Cardiac ventricle fibroblast (primary cell): ENCODE results near the gene PPP1R15A. TPM values are rescaled to one million over a fixed set of nuclear protein-coding genes. Genes with fewer than 3 reads are reported as not detected.

Source experiments
- total RNA-seq: library from RNA; depleted of rRNA; stranded (reverse); fragments of >200 nt; gene quantifications from 2 replicates; pipeline ENCODE4 v1.2.3, GENCODE V29; 2015

The PPP1R15A gene
- total RNA-seq = 28.2 and 33.1 TPM in 2 replicates

GRCh38 chr19:48872182-48872883 lies at the start of gene PPP1R15A:
Gene PPP1R15A, plus strand, starts transcription at chr19:48872421. Its CDS starts 813 bp downstream, at chr19:48873234.

DNA sequence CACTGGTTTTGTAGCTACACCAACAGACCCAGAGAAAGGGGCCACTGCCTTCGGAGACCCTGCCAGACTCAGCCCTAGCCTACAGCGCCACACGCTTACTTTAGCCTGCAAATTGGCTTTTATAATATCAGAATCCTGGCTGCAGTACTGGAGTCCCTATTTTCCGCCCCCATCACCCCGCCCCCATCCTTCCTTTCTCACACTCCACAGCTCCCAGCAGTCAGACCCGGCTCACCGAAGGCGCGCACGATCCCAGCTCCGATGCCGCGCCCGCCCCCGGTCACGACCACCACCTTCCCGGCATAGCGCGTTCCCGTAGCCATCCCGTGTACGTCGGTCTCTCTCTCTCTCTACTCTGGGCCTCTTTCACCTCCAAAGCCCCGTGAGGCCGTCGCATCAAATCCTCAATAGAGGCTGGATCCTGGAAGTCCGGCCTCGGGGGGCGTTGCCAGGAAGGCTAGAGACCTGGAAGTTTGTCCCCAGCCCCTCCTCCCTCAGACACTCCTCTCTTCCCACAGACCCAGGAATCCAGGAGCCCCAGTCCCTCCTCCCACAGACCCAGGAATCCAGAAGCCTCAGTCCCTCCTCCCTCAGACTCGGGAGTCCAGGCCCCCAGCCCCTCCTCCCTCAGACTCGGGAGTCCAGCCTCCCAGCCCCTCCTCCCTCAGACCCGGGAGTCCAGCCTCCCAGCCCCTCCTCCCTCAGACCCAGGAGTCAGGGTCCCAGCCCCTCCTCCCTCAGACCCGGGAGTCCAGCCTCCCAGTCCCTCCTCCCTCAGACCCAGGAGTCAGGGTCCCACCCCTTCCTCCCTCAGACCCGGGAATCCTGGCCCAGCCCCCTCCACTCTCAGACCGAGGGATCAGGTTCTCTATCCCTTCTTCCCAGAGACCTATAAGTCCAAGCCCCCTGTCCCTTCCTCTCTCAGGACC lies 35.9 kb upstream of the PPP1R15A start, which contains the start of gene HSD17B14:
HSD17B14 (minus strand) TSS at position 403 of the 929 bp plus-strand sequence; CDS start at position 323, 80 bp downstream.

DNA sequence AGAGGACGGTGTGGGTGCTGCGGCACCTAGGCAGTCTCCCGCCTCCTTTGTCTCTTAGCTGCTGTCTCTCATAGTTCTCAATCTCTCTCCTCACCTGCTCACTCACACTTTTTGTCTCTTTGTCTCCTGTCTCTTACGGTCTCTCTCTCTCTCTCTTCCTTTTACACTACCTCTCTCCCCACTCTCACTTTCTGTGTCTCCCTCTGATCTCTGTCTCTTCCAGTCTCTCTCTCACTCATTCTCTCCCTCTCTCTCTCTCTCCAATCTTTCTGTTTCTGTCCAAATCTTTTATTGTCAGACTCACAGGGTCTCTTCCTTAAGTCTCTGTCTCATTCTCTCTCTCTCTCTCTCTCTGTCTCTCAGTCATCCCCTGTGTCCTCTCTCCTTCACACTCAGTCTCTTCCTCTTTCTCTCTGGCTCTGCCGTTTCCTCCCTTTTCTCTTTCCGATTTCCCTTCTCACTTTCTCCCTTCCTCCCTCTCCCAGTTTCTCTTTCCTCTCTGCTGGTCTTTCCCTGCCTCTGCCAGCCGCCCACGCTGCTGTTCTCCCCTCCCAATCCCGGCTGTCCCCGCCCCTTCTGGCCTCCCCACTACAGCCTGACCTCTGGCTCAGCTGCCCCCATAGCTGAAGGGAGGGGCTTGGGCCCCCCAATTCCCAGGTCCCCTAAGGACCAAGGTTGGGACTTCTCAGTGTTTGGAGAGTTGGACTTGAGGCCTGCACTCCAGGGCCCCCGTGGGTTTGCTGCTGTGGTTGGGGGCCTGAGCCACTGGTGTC lies 3.9 kb upstream of the PPP1R15A start, which contains the start of gene PLEKHA4:
PLEKHA4 (minus strand) TSS at position 504 of the 773 bp plus-strand sequence. CDS start 997 bp downstream, outside the sequence.

GRCh38 chr19:48899781-48900476 lies 27.7 kb downstream of the PPP1R15A start, which contains the start of gene NUCB1:
Gene NUCB1, plus strand, starts transcription at chr19:48900312. Its CDS starts 485 bp downstream, at chr19:48900797.

Other genes with a start within 250 kb of the PPP1R15A start
- 11.5 and 14.2 TPM in 2 replicates for gene DBP, start 235.0 kb upstream of the PPP1R15A start, total RNA-seq
- 1.3 and 2.5 TPM in 2 replicates for gene CA11, start 226.2 kb upstream of the PPP1R15A start, total RNA-seq
- not detected in 2 replicates for gene NTN5, start 199.4 kb upstream of the PPP1R15A start, total RNA-seq
- not detected in 2 replicates for gene FUT2, start 176.4 kb upstream of the PPP1R15A start, total RNA-seq
- gene MAMSTR, start 152.7 kb upstream of the PPP1R15A start, total RNA-seq = 0.62 and 2.3 TPM in 2 replicates
- gene RASIP1, start 131.8 kb upstream of the PPP1R15A start, total RNA-seq = 3.7 and 4.1 TPM in 2 replicates
- gene IZUMO1, start 125.5 kb upstream of the PPP1R15A start, total RNA-seq = not detected in 2 replicates
- 0.06 and 0.29 TPM in 2 replicates for gene FUT1, start 119.8 kb upstream of the PPP1R15A start, total RNA-seq
- gene FGF21, start 116.9 kb upstream of the PPP1R15A start, total RNA-seq = not detected in 2 replicates
- gene BCAT2, start 61.4 kb upstream of the PPP1R15A start, total RNA-seq = 25.1 and 30.3 TPM in 2 replicates
- gene HSD17B14, start 35.9 kb upstream of the PPP1R15A start, total RNA-seq = 3.0 TPM in 1 of 2 replicates, not detected in the other
- gene PLEKHA4, start 3.8 kb upstream of the PPP1R15A start, total RNA-seq = 47.2 and 48.1 TPM in 2 replicates
- gene TULP2, start 26.3 kb downstream of the PPP1R15A start, total RNA-seq = not detected in 2 replicates
- 544 and 558 TPM in 2 replicates for gene NUCB1, start 27.9 kb downstream of the PPP1R15A start, total RNA-seq
- not detected in 2 replicates for gene DHDH, start 61.3 kb downstream of the PPP1R15A start, total RNA-seq
- 78.0 and 87.6 TPM in 2 replicates for gene BAX, start 82.5 kb downstream of the PPP1R15A start, total RNA-seq
- 7,879 and 9,183 TPM in 2 replicates for gene FTL, start 92.9 kb downstream of the PPP1R15A start, total RNA-seq
- gene GYS1, start 120.9 kb downstream of the PPP1R15A start, total RNA-seq = 67.8 and 76.5 TPM in 2 replicates
- gene RUVBL2, start 121.5 kb downstream of the PPP1R15A start, total RNA-seq = 90.5 and 99.1 TPM in 2 replicates
- not detected in 2 replicates for gene LHB, start 144.7 kb downstream of the PPP1R15A start, total RNA-seq
- gene CGB3, start 151.9 kb downstream of the PPP1R15A start, total RNA-seq = not detected in 2 replicates
- not detected in 2 replicates for gene CGB2, start 159.5 kb downstream of the PPP1R15A start, total RNA-seq
- not detected in 2 replicates for gene CGB1, start 164.5 kb downstream of the PPP1R15A start, total RNA-seq
- not detected in 2 replicates for gene CGB5, start 171.4 kb downstream of the PPP1R15A start, total RNA-seq
- gene CGB8, start 176.7 kb downstream of the PPP1R15A start, total RNA-seq = not detected in 2 replicates
- gene CGB7, start 185.3 kb downstream of the PPP1R15A start, total RNA-seq = not detected in 2 replicates
- not detected in 2 replicates for gene NTF4, start 192.4 kb downstream of the PPP1R15A start, total RNA-seq
- not detected in 2 replicates for gene KCNA7, start 200.3 kb downstream of the PPP1R15A start, total RNA-seq
- 107 and 131 TPM in 2 replicates for gene SNRNP70, start 213.0 kb downstream of the PPP1R15A start, total RNA-seq
- 5.1 and 7.6 TPM in 2 replicates for gene LIN7B, start 241.9 kb downstream of the PPP1R15A start, total RNA-seq
- 0.25 and 2.7 TPM in 2 replicates for gene C19orf73, start 246.7 kb downstream of the PPP1R15A start, total RNA-seq
- gene PPFIA3, start 247.1 kb downstream of the PPP1R15A start, total RNA-seq = 1.9 and 3.9 TPM in 2 replicates